ENCODE data around the gene TRIM27. TPM values are rescaled to one million over a fixed set of nuclear protein-coding genes. Genes with fewer than 3 reads are reported as not detected.
"Not testable (repeated sequence)": the region's sequence is repeated elsewhere in the genome, so short reads cannot be mapped to it uniquely, and the experiment has no call there.

Gene TRIM27
- total RNA-seq, 2 donors from 2014 or later = 56.3 to 69.2 TPM

- intact Hi-C loops (cut with DNase I) = no loop called here
- TF ChIP-seq POLR2A (IDR thresholded peaks at IDR 0.05) = no peak
- TF ChIP-seq, protein P1, sequence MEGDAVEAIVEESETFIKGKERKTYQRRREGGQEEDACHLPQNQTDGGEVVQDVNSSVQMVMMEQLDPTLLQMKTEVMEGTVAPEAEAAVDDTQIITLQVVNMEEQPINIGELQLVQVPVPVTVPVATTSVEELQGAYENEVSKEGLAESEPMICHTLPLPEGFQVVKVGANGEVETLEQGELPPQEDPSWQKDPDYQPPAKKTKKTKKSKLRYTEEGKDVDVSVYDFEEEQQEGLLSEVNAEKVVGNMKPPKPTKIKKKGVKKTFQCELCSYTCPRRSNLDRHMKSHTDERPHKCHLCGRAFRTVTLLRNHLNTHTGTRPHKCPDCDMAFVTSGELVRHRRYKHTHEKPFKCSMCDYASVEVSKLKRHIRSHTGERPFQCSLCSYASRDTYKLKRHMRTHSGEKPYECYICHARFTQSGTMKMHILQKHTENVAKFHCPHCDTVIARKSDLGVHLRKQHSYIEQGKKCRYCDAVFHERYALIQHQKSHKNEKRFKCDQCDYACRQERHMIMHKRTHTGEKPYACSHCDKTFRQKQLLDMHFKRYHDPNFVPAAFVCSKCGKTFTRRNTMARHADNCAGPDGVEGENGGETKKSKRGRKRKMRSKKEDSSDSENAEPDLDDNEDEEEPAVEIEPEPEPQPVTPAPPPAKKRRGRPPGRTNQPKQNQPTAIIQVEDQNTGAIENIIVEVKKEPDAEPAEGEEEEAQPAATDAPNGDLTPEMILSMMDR (IDR thresholded peaks at IDR 0.05) = no peak
Measured at GRCh38 chr6:28929887-28930620, 6.3 kb upstream of the TRIM27 start.

DNA sequence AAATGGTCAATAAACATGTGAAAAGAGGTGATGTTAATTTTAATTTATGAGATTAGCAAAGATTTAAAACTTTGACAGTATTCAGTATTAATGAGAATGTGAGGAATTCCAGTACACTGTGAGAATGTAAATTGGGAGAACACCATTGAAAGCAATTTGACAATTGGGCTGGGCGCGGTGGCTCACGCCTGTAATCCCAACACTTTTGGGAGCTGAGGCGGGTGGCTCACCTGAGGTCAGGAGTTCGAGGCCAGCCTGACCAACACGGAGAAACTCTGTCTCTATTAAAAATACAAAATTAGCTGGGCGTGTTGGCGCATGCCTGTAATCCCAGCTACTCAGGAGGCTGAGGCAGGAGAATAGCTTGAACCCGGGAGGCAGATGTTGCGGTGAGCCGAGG, 5.6 kb upstream of the TRIM27 start:
- DNase-seq; H3K27ac ChIP-seq; intact Hi-C loops (cut with DNase I); H3K9me3 ChIP-seq; H3K4me3 ChIP-seq; ATAC-seq; H3K4me1 ChIP-seq; H3K27me3 ChIP-seq; H3K36me3 ChIP-seq (replicated peaks in 1 of 2; ENCODE audit: insufficient read depth in 1 of 2, low read depth in 2 of 2): not testable (repeated sequence)
- 77 to 87% methylated on average over 11 of the region's 11 CpGs for WGBS, 2 donors

More at GRCh38 chr6:28929887-28930620, 6.3 kb upstream of the TRIM27 start:
- DNase-seq (no peak), ATAC-seq (no peak)
- H3K4me3 ChIP-seq = no peak overlapping the region
- no peaks in the 10 kb centered on the region for H3K4me1 ChIP-seq
- H3K36me3 ChIP-seq (replicated peaks in 1 of 2; ENCODE audit: insufficient read depth in 1 of 2, low read depth in 2 of 2) = no peaks in the 10 kb centered on the region
- no peaks in the 10 kb centered on the region for H3K27me3 ChIP-seq
- no peak overlapping the region for H3K27ac ChIP-seq
- WGBS, 2 donors = 61 to 74% methylated on average over 3 of the region's 3 CpGs
- H3K9me3 ChIP-seq = no peaks in the 10 kb centered on the region

DNA sequence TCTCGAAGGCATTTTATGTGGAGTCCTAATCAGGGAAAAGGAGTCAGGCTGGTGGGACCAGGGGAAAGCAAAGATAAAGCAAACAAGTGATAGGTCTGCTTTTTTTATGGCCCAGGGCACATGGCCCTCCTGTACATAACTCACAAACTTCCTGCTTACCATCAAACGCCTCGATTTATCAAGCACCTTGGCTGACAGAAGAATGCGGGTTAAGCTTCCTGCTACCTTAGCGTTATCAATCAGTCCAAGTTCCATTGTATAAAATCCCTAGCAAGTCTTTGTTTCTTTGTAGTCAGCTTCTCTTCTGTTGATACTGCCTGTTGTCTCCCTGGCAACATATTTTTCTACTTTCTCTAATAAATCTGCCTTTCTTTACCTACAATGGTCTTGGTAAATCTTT, 4.1 kb upstream of the TRIM27 start:
- TF ChIP-seq POLR2A (IDR thresholded peaks at IDR 0.05) = no peak
- TF ChIP-seq, protein P1 (IDR thresholded peaks at IDR 0.05) = no peak

DNA sequence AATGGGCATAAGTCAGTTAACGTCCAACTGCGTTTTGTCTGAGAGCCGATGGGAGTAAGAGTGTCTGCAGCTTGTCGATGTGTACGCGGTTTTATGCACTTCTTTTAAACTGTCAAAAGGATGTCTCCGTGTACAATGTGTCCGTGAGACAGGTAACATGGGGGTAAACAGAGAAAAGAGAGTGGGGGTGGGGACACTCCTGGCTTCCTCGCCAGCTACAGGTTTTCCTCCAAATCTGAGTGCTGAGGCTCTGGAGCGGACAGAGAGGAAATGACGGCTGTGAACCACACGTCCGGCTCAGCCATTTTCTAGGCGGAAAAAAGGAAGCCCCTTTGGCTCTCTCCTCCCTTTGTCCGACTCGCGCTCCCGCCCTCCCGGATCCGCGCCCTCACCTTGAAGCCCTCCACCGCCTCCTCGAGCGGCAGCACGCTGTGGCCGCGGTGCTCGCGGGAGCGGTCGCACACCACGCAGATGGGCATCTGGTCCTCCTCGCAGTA, 916 bp downstream of the TRIM27 start:
- H3K9me3 ChIP-seq = no peaks in the 10 kb centered on the region
- H3K27ac ChIP-seq = peak overlapping the region; percentile 78 to 100 (median 94)
- H3K4me1 ChIP-seq = peaks cover 35% of the 10 kb centered on the region
- peaks cover 11 to 14% of the 10 kb centered on the region in 2 donors for H3K36me3 ChIP-seq (replicated peaks in 1 of 2; ENCODE audit: insufficient read depth in 1 of 2, low read depth in 2 of 2)
- peak overlapping the region; percentile 90 to 91 for H3K4me3 ChIP-seq
- H3K27me3 ChIP-seq = no peaks in the 10 kb centered on the region
- intact Hi-C loops (cut with DNase I) = no loop called here
- DNase-seq (peak in 3 of 4 donors; percentile 41 to 58 (median 47)), ATAC-seq (peak; percentile 19)
- no peak for TF ChIP-seq POLR2A (IDR thresholded peaks at IDR 0.05)
- TF ChIP-seq, protein P1 (IDR thresholded peaks at IDR 0.05) = no peak
- 0% methylated on average over 14 to 27 of the region's 33 CpGs for whole genome bisulfite sequencing, 2 donors

More for the DNA sequence above, 4.1 kb upstream of the TRIM27 start:
- Histone ChIP-seq H3K4me3 (no peak overlapping the region), H3K27ac (no peak overlapping the region), H3K9me3 (no peaks in the 10 kb centered on the region), H3K27me3 (no peaks in the 10 kb centered on the region), H3K36me3 (replicated peaks in 1 of 2; ENCODE audit: insufficient read depth in 1 of 2, low read depth in 2 of 2) (no peaks in the 10 kb centered on the region), H3K4me1 (peaks cover 9% of the 10 kb centered on the region)
- no peak for DNase-seq
- intact Hi-C loops (cut with DNase I) = no loop called here
- WGBS, 2 donors = 57 to 58% methylated on average over 5 of the region's 5 CpGs
- ATAC-seq = no peak

DNA sequence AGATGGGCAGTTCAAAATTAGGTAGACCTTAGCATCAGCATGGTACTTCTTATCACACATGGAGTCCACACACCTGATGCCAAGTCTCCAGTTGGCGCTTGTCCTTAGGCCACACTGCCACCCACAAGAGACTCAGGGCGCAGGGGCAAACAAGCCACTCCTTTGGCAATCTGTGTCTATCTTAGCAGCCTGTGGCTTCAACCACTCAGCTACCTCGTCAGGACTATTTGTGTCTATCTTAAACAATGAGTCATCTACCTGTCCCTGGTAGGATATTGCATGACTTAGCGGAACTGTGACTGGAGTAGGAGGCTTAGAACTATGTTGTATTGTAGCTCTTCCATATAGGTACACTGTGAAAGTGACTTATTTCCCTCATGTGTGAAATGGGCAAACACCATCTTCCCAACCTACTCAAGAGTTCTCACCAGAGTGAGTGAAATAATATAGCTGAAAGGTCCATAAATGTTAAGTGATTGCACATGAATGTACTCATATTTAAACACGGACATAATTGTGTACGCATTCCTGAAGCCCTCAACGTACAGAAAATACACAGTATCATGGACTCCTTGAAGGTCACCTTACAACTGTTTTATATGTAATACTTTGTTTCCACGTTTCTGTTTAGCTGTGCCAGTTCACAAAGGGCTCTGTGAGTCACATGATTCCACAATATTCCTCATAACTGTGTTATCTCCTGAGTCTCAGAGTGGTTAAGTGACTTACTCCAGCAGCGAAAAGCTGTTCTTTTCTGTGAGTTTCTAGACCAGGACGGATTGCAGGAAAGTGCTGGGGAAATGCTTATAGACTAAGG, 1.6 kb downstream of the TRIM27 start:
- peak overlapping the region; percentile 90 to 91 for H3K4me3 ChIP-seq
- H3K27ac ChIP-seq = peak overlapping the region; percentile 78 to 100 (median 94)
- H3K36me3 ChIP-seq (replicated peaks in 1 of 2; ENCODE audit: insufficient read depth in 1 of 2, low read depth in 2 of 2) = peaks cover 17 to 18% of the 10 kb centered on the region in 2 donors
- no peaks in the 10 kb centered on the region for H3K9me3 ChIP-seq
- WGBS, 2 donors = 19 to 23% methylated on average over 10 of the region's 10 CpGs
- DNase-seq = peak; percentile 55 to 86 (median 68)
- intact Hi-C loops (cut with DNase I) = no loop called here
- H3K4me1 ChIP-seq = peaks cover 35% of the 10 kb centered on the region
- TF ChIP-seq, protein P1 (IDR thresholded peaks at IDR 0.05) = no peak
- TF ChIP-seq POLR2A (IDR thresholded peaks at IDR 0.05) = peak in 1 of 3 donors; percentile 33
- peak; percentile 66 for ATAC-seq
- H3K27me3 ChIP-seq = no peaks in the 10 kb centered on the region
